ENCODE measurements around the gene GPR21. TPM values are rescaled to one million over a fixed set of nuclear protein-coding genes. Genes with fewer than 3 reads are reported as not detected.

Gene GPR21
- polyA plus RNA-seq, 3 donors, result 0.32 to 0.33 TPM; not detected in 1

Other genes with a start within 250 kb of the GPR21 start
- gene OR5C1, start 244.7 kb upstream of the GPR21 start, polyA plus RNA-seq (ENCODE audit: insufficient read length in 3 of 3), result not detected
- gene OR1K1, start 233.5 kb upstream of the GPR21 start, polyA plus RNA-seq (ENCODE audit: insufficient read length in 3 of 3), result not detected
- 10 to 100 TPM; 31.0 to 36.7 (median 31.4) TPM for gene PDCL, start 205.1 kb upstream of the GPR21 start, polyA plus RNA-seq (ENCODE audit: insufficient read length in 3 of 3)
- 10 to 100 TPM; 45.2 to 47.6 (median 46.3) TPM for gene RC3H2, start 128.3 kb upstream of the GPR21 start, polyA plus RNA-seq (ENCODE audit: insufficient read length in 3 of 3)
- gene ZBTB6, start 120.3 kb upstream of the GPR21 start, polyA plus RNA-seq (ENCODE audit: insufficient read length in 3 of 3), result 10 to 100 TPM; 12.5 to 14.0 (median 13.9) TPM
- gene ZBTB26, start 102.2 kb upstream of the GPR21 start, polyA plus RNA-seq (ENCODE audit: insufficient read length in 3 of 3), result 10 to 100 TPM; 19.2 to 22.6 (median 20.8) TPM
- 10 to 100 TPM; 59.5 to 67.8 (median 67.3) TPM for gene RABGAP1, start 92.6 kb upstream of the GPR21 start, polyA plus RNA-seq (ENCODE audit: insufficient read length in 3 of 3)
- gene STRBP, start 234.9 kb downstream of the GPR21 start, polyA plus RNA-seq (ENCODE audit: insufficient read length in 3 of 3), result 10 to 100 TPM; 44.7 to 54.3 (median 50.2) TPM

Data from renal cortex interstitium (tissue), 3 donors.